ELR (cell line): ENCODE results near the gene CHRNA7.
"Not testable (repeated sequence)": the region's sequence is repeated elsewhere in the genome, so short reads cannot be mapped to it uniquely, and the experiment has no call there.

Source experiments
- DNase-seq: peaks from one replicate; pipeline ENCODE4 v3.0.0-alpha.2; 2015; ENCODE audit warnings: low read depth

The CHRNA7 gene

DNA sequence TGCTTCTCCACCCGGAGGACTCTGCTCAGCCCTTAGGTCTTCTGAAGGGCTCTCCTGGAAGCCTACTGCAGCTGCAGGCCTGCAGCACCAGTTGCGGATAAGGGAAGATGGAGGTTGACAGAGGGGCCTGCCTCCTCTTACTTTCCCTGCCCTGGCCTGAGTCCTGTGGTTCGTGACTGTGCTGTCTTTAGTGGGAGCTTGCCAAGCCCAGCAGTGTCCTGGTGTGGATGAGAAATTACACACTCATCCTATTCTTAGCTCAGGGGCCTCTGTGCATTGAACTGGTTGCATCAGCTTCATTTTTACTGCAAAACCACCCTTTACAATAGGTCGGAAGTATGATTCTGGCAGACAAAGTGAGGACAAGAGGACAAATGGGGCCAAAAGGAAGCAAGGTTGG, 163.5 kb downstream of the CHRNA7 start:
- DNase-seq: not testable (repeated sequence)

GRCh38 chr15:32196206-32196605, 165.9 kb downstream of the CHRNA7 start:
- DNase-seq: not testable (repeated sequence)

GRCh38 chr15:32198938-32199337, 168.6 kb downstream of the CHRNA7 start:
- DNase-seq: not testable (repeated sequence)

- not testable (repeated sequence) for DNase-seq
Observed at GRCh38 chr15:32209081-32209480, 178.8 kb downstream of the CHRNA7 start.

DNA sequence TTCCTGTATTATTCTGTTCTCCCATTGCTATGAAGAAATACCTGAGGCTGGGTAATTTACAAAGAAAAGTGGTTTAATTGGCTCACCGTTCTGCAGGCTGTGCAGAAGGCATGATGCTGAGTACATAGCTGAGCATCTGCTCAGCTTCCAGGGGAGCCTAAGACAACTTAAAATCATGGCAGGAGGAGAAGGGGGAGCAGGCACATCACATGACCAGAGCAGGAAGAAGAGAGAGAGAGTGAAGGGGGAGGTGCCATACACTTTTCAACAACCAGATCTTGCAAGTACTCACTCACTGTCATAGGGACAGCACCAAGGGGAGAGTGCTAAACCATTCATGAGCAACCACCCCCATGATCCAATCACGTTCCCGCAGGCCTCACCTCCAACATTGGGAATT, 188.4 kb downstream of the CHRNA7 start:
- DNase-seq: no peak
